GM10266 (cell line): Measurements from ENCODE around the gene OLR1.

ENCODE experiments used
- DNase-seq: peaks from one replicate; pipeline ENCODE4 v3.0.0; 2012; ENCODE audit errors: extremely low spot score
- CTCF ChIP-seq: IDR thresholded peaks from 2 replicates; pipeline ENCODE4 v1.5.1; 2012; ENCODE audit warnings: mild to moderate bottlenecking, low read depth; ENCODE audit not compliant: control insufficient read depth, insufficient read depth; ENCODE audit errors: missing control alignments

Gene OLR1

GRCh38 chr12:10147714-10148403 is 24.1 kb downstream of the OLR1 start:
- no peak for DNase-seq
- TF ChIP-seq CTCF, result no peak

- no peak for DNase-seq
- TF ChIP-seq CTCF, result no peak
These were observed 28.8 kb downstream of the OLR1 start for GRCh38 chr12:10142976-10143589.

GRCh38 chr12:10140001-10140400 is 31.9 kb downstream of the OLR1 start:
- DNase-seq, result peak; percentile 22
- peak; percentile 46 for TF ChIP-seq CTCF

GRCh38 chr12:10136637-10137205 is 35.2 kb downstream of the OLR1 start:
- TF ChIP-seq CTCF, result no peak
- no peak for DNase-seq

GRCh38 chr12:10135126-10135525 is 36.8 kb downstream of the OLR1 start:
- no peak for DNase-seq
- no peak for TF ChIP-seq CTCF

GRCh38 chr12:10132850-10133370 is 39.0 kb downstream of the OLR1 start:
- DNase-seq, result no peak
- TF ChIP-seq CTCF, result no peak
